Activated CD8-positive, alpha-beta memory T cell treated with anti-CD3 and anti-CD28 coated beads, Interleukin-2, amount 50 U/mL, for 24 hours (primary cell): ENCODE measurements around the gene TMEM212.

ENCODE experiments used
- DNase-seq: peaks from one replicate; pipeline ENCODE4 v3.0.0-alpha.2; 2020; ENCODE audit errors: extremely low read depth

The TMEM212 gene

GRCh38 chr3:171834461-171834801, 8.7 kb upstream of the TMEM212 start:
- no peak for DNase-seq

DNA sequence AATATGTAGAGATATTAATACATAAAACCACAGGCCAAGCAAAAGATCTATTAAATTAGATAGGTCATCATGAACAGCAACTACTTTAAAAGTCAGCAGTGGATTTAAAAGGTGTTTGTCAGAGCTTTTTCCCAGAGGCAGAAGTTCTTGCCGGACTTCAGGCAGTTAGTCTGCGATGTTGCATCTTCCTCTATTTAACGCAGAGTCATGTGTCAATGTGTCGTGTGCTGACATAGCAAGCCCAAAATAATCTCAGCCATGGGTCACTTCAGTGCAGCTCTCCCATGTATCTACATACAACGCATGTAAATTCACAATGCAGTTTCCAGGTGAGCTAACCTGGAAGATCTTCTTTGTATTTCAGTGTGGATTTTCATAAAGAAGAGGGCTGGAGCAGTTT, 8.0 kb upstream of the TMEM212 start:
- DNase-seq: no peak

GRCh38 chr3:171835613-171836012, 7.5 kb upstream of the TMEM212 start:
- DNase-seq: no peak

DNA sequence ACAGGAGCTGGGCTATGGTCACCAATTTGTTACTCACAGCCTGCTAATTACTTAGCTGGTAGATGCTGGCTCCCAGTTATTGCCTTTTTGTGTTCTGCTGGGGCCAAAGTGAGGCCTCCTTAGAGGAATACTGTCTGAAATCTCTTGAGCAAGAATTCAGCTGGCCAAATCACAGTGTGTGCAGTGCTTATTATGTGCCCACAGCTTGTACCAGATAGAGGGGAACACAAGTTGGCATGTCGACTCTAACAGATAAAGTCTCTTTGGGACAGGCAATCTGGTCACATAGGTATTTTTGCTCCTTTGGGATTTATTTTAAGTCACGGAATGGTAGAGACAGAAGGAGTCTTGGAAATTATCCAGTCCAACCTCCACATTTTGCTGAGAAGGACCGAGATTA, 6.3 kb upstream of the TMEM212 start:
- no peak for DNase-seq

- DNase-seq: no peak
Measured at GRCh38 chr3:171837698-171838097, 5.5 kb upstream of the TMEM212 start.

DNA sequence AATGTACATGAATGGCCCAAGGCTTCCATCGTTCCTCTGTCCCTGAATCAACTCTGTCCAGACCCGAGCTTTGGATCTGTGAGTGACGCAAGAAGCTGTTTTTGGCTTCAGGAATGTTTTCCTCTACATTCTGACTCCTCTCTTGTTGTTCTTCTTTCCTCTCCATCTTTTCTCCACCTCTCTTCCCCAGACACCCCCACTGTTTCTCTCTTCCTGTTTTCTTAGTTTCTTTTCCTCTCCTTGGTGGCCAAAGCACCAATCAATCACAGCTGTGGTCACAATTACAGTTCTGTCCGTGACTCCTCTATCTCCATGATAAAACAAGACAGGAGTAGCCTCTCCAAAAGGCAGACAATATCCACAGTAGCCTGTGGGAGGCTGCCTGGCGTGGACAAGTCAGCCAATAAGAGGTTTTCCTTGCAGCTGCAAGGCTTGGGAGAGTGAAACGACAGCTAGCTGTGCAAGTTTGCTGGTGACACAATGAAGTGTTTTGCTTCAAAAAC, 4.9 kb upstream of the TMEM212 start:
- no peak for DNase-seq

DNA sequence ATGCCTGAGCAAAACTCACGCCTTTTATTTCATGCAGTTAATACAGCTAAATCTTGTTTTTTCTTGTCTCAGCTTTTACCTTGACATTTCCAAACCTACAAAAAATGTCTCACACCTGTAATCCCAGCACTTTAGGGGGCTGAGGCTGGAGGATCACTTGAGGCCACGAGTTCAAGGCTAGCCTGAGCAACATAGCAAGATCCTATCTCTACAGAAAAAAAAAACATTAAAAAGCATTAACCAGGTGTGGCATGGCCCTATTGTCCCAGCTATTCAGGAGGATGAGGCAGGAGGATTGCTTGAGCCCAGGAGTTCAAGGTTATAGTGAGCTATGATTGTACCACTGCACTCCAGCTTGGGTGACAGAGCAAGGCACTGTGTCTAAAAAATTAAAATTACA, 3.9 kb upstream of the TMEM212 start:
- no peak for DNase-seq

DNA sequence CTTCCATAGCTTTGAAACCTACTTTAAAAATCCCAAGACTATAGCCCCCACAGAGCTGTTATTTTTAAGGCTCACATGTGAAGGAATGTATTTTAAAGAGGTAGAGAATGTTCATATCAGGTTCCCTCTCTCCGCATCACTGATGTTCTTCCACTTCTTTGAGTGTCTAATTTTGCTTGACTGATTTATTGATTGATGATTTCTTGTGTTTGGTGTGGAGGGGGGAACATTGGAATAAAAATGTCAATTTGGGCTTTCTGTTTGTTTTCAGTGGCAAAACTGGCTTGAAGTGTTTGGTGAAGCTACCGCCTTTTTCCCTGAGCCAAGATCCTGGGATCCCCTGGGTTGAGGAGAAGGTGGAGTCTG, 2.7 kb upstream of the TMEM212 start:
- no peak for DNase-seq

DNA sequence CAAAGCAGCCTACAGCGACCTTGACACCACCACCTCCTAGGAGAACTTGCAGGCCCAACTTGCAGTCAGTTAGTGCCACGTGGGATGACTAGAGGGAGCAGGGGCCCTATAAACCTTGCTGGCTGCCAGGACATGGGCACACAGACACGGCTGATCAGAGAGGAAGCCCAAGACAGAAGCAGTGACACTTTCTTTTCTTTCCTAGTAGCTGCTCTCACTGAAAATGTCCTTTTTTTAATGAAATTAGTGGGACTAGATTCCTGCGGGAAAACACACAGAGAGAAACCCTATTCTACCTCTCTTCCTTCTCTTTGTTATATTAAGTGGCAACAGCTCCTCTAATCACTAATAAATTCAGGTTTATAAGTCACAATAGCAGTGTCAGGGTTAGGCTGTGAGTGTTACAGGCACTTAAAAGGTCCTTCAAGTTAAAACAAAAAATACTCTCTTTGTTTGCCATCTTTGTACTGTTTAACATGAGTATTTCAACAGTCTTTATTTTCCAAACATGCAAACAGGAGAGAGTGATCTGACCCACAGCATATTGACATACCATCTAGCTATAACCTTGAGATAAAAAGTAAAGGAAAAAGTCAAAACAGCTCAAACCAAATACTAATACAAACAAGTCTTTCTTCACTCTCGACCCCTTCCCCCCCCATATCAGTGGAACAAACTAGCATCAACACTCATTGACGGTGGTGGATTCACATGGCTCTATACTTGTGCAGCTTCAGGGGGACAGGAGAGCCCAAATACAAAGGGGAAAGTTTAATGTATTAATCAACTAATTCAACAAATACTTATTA, 2.1 kb upstream of the TMEM212 start:
- no peak for DNase-seq

- no peak for DNase-seq
Measured at GRCh38 chr3:171841620-171842000, 1.5 kb upstream of the TMEM212 start.

DNA sequence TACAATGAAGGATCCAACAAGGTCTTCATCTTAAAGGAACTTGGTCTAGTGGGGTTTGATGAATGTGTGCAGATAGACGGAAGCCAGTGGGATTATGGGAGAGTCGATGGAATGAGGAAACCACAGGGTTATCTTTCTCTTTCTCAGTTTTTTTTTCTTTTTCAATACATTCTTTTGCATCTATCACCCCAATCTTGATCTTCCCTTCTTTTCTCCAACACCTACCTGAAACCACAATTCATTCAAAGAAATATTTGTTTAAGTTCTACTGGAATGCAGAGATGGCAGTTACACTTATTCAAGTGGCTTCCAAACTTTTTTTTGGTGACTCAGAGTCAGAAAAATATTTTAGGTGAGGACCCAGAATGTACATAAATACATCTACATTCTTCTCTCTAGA, 1.7 kb downstream of the TMEM212 start:
- DNase-seq: no peak

DNA sequence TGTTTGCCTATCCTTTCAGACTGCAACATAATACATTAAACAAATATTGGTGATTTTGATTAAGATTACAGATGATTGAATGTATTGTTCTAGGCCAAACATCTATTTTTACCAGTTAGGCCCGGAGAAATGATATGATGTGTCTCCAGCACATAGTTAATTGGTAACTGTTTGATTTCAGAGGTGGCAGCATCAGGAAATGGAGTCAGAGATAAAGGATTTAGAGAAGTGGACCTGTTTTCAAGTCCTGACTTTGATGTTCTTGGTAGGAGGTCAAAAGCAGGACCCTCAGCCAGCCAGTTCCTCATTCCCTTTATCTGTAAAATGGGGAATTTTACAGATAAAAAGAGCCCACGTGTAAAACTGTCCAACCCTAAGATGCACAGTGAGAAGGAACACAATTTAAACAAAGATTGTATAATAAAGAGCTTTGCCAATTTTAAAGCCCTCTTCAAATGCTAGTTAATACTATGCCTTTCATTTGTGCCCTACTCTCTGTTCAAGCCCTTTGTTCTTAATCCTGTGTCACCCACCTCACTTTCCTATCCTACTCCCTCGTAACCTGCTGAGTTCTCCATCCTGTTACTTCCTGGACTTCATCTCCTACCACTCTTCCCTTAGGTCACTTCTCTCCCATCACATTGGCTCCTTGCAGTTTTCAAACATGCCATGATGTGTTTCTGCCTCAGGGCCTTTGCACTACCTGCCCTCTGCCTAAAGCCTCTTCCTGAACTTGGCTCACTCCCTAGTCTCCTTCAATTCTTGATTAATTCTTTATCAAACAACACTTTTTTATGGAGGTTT, 2.5 kb downstream of the TMEM212 start:
- DNase-seq: no peak

DNA sequence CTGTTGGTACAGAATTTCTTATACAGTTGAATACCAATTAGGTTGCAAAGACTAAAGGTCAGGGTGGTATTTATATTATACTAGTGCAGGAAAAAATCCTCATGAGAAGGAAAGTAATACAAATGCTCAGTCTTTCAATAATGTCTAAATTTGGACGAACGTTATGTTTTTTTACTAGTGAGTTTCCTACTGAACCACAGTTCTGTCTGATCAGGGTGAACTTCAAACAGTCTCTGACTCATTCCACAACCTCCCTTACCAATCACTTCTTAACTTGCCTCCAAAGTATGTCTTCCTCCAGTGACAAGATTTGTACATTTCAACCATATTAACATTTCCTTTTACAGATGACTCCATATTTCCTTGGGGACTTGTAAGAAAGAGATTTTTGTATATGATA, 3.4 kb downstream of the TMEM212 start:
- no peak for DNase-seq

GRCh38 chr3:171847133-171847532, 4.0 kb downstream of the TMEM212 start:
- DNase-seq: no peak

- DNase-seq: no peak
Measured at GRCh38 chr3:171847595-171848259, 4.6 kb downstream of the TMEM212 start.

DNA sequence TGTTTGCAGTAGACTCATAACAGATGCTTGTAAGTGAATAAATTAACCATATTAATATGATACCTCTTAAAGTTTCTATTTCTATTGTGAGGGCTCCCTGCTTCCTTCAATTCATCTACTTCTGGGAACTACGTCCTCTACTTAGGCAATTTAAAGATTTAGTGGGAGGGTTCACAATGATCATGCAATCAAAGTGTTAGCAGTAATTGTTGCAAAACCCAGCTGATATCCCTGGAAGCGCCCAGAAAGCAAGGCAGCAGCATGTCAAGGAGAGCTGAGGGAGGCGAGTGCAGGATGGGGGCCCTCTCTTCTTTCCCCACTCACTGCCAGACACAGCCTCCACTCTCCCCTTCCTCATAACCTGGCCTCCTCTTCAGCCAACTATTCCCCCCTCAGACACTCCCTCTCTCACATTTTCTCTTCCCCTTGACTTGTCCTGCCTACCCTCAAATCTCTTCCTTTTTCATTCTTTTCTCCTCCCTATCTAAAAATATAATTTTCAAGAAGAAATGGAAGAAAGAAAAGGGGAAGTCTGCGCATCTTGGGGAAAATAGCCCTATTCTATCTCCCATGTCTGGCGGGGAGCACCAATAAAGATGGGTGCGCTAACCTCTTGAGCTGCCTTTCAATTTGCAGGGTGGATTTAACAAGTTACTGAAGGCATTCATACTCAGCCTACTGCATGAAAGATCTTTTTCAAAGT, 6.6 kb downstream of the TMEM212 start:
- DNase-seq: no peak

DNA sequence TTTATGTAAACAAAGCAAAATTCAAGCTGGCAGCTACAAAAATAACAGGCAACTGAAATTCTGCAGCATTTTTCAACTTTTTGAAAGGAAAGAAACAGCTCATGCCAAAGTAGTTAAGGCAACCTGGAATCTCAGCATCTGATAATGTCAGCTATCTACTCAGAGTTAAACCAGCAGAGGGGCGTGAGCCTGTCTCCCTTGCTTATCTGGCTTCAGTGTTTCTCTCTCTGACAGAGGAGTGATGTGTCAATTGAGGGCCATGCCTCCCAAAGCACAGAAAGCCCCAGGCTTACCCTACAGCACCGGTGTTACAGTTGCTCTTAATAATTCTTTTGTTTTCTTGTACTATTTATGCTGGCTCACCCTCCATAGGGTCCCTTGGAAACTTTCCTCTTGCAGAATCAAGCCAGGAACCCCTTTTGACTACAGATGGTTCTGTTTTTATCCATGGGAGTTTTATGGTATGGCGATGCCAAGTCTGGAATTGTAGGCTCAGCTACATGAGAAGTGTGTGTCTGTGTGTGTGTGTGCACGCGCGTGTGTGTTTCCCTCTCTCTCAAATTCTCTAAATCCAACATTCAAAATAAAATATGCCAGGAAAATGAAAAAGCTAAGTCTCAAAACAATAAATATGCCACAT, 7.3 kb downstream of the TMEM212 start:
- no peak for DNase-seq

- DNase-seq: no peak
Measured at GRCh38 chr3:171850960-171851659, 8.0 kb downstream of the TMEM212 start.

GRCh38 chr3:171851660-171852058, 8.5 kb downstream of the TMEM212 start:
- no peak for DNase-seq

DNA sequence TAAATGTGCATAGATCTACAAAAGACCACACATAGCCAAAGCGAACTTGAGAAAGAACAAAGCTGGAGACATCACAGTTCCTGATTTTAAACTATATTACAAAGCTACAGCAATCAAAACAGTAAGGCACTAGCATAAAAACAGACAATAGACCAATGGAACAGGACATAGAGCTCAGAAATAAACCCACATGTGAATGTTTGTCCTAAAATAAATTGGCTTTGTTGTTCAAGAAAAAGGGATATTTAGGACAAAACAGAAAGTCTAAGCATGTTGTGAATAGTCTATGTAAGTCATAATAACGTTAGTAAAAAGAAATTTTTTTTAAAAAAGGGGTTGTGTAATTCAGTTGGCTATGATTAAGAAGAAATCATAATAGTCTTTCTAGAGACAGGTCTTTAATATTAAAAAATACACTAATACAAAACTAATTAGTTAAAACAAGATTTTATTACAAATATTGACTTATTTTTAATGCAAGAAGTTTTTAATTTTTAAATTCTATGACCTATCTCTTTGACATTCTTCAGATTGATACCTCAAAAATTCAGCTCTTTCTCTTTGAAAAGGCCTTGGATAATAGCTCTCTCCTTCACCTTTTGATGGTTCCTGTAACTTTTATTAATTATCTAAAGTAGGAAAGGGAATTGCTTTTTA, 11.6 kb downstream of the TMEM212 start:
- DNase-seq: no peak
